C4-2B (cell line): ENCODE measurements around the gene CFAP97D2.

ENCODE experiments used
- ZFX ChIP-seq: fragments of 450-650 bp; IDR thresholded peaks from 2 replicates; pipeline ENCODE4 v1.6.1; 2017
- TF ChIP-seq, protein P1 (sequence below): fragments of 450-650 bp; conservative IDR thresholded peaks from 2 replicates; pipeline ENCODE4 v1.5.1; 2017; ENCODE audit warnings: mild to moderate bottlenecking

DNA sequence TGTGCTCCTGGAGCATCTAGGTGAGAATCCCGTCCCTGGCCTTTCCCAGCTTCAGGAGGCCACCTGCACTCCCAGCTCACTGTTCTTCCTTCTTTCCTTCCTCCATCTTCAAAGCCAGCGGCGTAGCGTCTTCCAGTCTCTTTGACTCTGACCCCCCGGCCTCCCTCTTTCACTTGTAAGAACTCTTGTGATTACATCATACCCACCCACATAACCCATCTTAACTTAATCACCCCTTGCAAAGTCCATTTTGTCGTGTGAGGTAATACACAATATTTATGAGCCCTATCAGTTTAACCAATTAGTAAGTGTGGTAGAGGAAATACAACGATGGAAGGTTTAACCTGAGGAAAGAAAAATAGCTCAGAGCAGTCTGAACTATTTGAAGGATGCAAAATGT lies 51.1 kb downstream of the CFAP97D2 start:
- TF ChIP-seq, protein P1, sequence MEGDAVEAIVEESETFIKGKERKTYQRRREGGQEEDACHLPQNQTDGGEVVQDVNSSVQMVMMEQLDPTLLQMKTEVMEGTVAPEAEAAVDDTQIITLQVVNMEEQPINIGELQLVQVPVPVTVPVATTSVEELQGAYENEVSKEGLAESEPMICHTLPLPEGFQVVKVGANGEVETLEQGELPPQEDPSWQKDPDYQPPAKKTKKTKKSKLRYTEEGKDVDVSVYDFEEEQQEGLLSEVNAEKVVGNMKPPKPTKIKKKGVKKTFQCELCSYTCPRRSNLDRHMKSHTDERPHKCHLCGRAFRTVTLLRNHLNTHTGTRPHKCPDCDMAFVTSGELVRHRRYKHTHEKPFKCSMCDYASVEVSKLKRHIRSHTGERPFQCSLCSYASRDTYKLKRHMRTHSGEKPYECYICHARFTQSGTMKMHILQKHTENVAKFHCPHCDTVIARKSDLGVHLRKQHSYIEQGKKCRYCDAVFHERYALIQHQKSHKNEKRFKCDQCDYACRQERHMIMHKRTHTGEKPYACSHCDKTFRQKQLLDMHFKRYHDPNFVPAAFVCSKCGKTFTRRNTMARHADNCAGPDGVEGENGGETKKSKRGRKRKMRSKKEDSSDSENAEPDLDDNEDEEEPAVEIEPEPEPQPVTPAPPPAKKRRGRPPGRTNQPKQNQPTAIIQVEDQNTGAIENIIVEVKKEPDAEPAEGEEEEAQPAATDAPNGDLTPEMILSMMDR, result no peak
- TF ChIP-seq ZFX, result no peak
